Left ventricle myocardium superior (tissue), 1 donor: Measurements from ENCODE around the gene SLC2A9. TPM values are rescaled to one million over a fixed set of nuclear protein-coding genes. Genes with fewer than 3 reads are reported as not detected.
A peak's percentile ranks its signal among the peaks of the same experiment; 100 is the strongest.

Source experiments
- ATAC-seq: fragments of 200-7000 bp; cut with Tn5 transposase; one replicate; pipeline ENCODE4 v1.9.1; 2020; ENCODE audit warnings: mild to moderate bottlenecking, moderate library complexity
- DNase-seq: peaks from one replicate; pipeline ENCODE4 v3.0.0-alpha.2; 2020
- intact Hi-C: fragments of 100-400 bp; cut with micrococcal nuclease; formaldehyde crosslinking; loops from one replicate; pipeline ENCODE4 v1.11.0; 2022
- total RNA-seq: library from RNA; stranded (reverse); fragmentation: NEBNext Ultra II Directional; extraction: Animal tissue kit (Norgen Biotek cat#: 25700); gene quantifications from one replicate; pipeline ENCODE4 v1.2.1, GENCODE V29; 2021
- donor health status: DM: no; HTN: yes; CAD: no; lungs with severe emphysema.

The SLC2A9 gene
- total RNA-seq, 1 donor from 2014 or later = 7.1 TPM

DNA sequence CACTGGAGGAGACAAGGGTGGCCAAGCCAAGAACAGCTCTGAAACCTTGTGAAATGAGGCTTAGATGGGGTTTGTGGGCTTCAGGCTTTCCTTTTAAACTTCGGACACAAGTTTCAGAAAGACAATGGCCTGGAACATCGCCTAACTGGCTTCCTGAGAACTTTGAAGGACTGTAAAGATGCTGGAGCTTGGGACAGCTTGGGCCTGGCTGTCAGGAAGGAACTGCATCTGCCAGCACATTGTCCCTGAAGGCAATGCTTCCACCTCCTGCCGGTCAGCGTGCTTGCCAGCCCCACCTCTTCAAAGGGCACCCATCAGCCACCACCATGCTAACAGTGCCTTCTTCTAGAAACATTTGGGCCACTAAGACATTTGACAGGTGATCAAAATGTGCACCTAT lies 132.0 kb downstream of the SLC2A9 start:
- intact Hi-C loops = no loop called here
- ATAC-seq (peak; percentile 12), DNase-seq (no peak)

DNA sequence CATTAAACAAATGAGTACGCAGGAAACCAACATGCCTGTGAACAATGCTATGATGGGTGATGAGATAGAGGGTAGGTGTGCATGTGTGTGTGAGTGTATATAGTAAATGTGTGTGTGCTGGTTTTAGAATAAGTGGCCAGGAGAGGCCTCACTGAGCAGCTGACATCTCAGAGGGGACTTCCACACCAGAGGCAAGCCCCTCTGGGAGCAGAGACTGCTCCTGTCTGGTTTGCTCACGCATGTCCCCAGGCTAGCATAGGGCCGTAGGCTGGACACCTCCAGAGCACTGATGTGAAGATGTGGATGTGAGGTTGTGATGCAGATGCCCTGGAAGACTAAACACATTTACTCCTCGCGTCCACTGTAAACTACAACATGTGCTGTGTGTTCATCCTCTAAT lies 135.3 kb downstream of the SLC2A9 start:
- DNase-seq = no peak
- ATAC-seq = no peak
- intact Hi-C loops = no loop called here

DNA sequence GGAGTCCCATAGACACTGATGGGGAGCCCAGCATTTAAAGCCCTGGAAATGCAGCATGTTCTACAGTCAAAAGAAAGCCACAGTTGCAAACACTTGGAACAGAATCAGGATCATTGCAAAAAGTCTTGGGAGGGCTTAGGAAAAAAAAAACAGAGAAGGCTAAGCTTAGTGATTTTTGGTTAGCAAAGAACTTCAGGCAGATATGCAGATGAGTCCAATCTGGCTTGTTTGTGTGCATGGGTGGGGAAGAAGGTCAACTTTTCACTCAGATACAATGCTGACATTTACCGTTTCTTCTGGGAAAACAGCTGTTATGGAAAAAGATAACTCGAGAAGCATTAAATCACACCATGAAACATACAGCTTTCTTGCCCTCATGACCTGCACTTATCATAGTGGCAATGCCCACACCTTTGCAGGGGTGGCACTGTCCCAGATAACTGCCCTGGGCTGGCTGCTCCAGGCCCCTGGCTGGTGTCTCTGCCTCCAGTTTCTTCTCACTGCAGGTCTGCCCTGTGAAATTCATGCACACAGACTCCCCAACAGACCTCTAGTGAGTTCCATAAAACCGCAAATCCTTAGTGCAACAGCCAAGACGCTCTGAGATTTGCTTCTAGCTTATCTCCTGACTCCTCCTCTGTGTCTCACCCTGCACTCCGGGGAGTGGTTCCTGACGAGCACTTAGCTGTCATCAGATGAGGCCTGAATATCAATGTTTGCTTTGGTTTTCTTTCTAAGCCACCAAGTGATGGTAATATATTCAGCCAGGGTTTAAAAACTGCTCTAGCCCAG lies 140.7 kb downstream of the SLC2A9 start:
- no peak for DNase-seq
- peak; percentile 82 for ATAC-seq
- intact Hi-C loops = no loop called here

DNA sequence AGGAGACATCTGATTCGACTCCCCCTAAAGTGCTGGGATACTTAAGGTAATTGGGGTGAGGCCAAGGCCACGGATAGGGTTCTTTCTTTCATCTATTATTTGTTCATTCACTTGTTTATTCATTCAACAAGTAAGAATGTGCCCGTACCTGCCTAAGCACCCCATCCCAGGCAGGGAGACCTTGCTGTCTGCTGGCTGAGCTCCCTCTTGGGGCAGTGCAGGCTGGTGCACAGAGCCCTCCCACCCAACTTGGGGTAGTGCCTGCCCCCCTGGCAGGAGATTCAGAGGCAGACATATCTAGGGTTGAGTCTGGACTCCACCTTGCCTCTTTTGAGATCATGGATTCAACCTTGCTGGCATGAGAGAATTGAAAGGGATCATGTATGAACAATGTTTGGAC lies 144.2 kb downstream of the SLC2A9 start:
- intact Hi-C loops = no loop called here
- no peak for DNase-seq
- no peak for ATAC-seq

DNA sequence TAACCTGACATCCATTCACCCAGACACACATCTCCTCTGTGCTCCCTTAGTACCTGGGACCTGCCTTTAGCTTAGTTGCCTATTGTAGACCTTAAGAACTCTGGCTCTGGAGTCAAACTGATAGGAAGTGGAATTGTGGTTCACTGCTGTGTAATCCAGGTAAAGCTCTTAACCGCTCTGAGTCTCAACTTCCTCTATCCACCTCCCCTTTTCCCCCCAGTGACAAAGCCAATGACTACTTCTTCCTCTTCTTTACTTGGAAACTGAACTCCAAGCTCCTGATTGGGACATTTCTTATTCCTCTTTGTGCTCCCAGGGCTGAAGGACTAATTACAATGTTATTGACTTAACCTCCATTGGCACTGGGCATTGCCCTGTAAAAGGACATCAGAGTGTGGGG lies 145.8 kb downstream of the SLC2A9 start:
- intact Hi-C loops = no loop called here
- no peak for DNase-seq

DNA sequence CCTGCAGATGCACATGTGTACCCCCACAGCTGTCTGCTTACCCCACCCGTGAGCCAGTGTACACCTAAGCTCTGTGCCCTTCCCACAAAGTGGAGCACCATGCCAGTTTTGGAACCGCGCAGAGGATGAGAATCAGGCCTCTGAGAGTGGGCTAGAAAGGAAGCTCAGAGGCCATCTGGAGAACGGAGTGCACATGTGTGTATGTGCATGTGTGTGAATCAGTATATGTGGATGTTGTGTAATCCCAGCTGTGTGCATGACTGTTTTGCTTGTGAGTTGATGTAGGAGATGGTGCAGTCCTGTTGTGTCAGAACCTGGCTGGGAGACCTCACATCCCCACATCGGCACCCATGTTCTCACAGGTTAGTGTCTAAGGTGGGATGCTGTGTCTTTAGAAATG lies 146.9 kb downstream of the SLC2A9 start:
- intact Hi-C loops = no loop called here
- ATAC-seq (no peak), DNase-seq (no peak)

More for the DNA sequence above, 145.8 kb downstream of the SLC2A9 start:
- ATAC-seq = no peak

DNA sequence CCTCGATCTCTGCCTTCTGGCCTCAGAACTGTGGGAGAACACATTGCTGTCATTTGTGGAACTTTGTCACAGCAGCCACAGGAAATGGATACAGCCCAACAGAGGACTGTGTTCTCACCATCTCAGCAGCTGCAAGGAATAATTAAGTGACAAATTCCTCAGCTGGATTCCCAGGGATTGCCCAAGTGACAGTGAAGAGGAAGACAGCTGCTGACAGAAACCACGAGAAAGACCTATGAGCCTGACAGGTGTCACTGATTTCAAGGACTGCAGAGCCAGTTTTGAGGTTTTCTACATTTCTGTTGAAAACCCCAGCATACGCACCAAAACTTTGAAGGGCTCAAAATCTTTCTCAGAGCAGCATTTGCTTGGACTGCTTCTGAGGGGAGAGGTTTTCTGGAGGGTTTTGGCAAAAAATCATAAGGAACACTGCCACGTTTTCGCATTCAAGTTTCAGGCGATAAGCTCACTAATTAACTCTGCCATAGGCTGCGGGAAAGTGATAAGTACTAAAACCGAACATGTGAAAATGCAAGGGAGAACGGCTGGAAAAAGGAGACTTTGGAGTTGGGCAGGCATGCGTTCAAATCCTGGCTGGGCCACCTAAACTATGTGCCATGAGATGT lies 151.0 kb downstream of the SLC2A9 start:
- DNase-seq = no peak
- intact Hi-C loops = no loop called here
- ATAC-seq = no peak

DNA sequence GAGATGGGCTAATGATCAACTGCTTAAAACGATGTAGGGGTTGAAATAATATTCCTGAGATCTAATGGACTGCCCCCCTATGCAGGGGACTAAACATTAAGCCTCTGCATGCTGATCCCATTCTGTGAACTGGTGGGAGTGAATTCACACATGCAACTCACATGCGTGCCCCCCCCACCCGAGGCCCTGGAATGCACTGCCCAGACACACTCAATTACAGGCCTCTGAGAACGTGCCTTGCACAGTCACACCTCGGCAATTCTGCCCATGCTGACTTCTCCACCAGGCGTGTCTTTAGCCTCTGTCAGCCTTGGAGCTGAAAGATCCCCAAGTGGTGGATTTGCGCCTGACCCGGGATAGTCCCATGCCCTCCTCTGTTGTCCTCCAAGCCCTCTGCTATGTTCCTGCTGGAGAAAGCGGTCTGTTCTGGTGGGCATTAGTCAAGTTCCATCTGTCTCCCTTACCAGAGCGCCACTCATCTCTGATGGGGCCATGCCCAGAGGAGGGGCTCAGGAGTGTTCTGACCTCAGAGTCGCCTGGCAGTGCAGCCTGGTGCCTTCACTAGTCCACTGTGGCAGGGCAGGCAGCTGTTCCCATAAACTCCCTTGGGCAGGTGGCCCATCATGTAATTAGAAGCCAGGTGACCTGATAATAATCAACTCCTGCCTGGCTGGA lies 153.4 kb downstream of the SLC2A9 start:
- DNase-seq (no peak), ATAC-seq (no peak)
- intact Hi-C loops = no loop called here

DNA sequence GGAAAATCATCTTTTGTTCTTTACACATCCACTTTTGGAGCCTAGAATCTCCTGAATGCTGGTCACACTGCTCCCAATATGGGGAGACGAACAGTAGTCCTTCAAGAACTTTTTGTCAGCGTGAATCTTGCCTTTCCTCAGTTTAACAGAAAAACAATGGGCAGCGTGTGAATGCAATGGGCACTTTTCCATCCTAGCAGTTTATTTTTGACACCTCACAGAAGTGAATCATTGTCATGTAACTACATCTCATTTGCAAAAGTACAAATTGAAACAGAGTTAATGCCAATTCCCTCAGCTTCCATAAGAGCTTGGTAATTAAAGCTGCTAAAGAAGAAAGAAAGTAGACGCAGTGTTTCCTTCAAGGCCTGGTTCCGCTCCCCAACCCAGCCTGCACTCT lies 154.4 kb downstream of the SLC2A9 start:
- no peak for ATAC-seq
- no peak for DNase-seq
- intact Hi-C loops = no loop called here

DNA sequence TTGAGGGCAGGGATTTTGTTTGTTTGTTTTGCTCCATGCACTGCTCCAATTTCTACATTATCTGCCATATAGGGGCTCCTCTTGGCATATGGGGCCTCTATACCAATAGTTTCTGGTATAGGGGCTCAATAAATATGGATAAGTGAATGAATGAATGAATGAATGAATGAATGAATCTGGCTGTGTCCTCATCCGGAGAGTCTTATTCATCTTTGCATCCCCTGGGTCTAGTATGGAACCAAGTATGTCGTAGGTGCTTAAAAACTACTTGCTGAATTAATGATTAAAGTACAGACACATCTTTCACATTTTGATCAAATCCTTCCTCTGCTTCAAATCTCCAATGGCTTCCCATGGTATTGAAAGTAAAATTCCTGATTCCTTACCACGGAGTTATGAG lies 159.7 kb downstream of the SLC2A9 start:
- no peak for ATAC-seq
- intact Hi-C loops = no loop called here
- no peak for DNase-seq

DNA sequence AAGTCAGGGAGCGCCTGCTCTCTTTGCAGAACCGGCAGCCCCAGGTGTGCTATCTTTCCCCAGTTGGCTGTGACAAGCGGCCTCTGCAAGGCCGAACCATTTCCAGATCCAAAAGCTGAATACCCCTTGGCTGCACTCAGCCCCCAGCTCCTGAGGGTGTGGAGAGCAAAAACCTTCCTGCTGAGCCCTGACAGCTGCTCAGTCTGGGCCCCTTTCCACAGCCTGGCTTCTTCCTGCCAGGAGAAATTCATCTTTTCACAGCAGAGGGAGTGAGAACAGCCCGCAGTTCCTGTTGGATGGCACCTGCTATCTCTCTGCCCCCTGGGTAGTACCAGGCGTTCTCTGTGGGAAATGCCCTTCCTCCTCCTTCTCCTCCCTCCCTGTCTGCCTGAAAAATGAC lies 161.5 kb downstream of the SLC2A9 start:
- DNase-seq = no peak
- ATAC-seq = no peak
- intact Hi-C loops = no loop called here

DNA sequence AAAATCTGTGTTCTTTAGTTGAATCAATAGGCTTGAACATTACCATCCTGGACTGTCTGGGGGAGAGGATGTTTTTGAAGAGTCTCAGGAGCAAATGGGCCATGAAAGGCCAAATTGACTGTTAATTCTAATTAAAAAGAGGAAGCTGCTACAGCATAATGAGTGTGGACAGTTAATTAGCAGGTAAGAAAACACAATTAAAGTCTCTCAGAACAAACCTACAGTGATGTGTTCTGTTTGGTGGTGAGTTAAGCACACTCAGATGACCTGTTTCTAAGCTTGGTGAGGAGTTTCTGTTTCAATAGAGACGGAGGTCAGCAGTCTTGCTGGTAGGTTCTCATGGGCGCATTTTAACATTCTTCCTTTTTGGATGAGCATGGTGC lies 171.8 kb downstream of the SLC2A9 start:
- intact Hi-C loops = no loop called here
- DNase-seq (no peak), ATAC-seq (no peak)

DNA sequence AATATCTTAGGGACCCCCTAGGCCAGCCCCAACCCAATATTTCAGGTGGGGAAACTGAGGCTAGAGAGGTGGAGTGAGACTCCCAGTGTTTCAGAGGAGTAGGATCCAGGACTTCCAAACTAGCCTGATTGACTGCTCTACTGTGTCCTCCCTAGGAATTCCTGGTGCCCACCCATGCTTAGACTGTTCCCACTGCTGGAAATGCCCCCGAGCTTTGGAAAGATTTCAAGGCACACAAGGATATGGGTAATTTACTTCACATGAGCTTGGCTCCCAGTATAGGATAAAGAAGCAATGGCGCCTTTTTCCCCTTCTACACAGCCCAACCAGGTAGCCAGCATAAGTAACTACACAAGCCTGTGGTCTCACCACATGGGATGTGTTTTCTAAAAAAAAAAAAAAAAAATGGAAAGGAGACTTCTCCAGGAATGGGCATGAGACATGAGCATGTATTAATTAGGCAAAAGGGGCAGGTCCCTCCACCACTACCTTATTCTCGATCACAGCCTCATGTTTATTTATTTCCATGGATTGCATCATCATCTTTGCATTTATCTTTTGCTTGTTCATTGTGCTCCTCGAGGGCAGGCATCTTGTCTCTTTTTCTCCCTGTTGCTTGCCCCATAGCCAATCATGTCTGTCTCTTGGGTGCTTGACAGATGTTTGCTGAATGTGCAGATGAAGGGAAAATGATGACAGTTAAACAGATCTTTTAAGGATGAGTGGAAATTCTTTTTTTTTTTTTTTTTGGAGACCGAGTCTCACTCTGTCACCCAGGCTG lies 173.1 kb downstream of the SLC2A9 start:
- ATAC-seq = no peak
- intact Hi-C loops = no loop called here
- DNase-seq = no peak

DNA sequence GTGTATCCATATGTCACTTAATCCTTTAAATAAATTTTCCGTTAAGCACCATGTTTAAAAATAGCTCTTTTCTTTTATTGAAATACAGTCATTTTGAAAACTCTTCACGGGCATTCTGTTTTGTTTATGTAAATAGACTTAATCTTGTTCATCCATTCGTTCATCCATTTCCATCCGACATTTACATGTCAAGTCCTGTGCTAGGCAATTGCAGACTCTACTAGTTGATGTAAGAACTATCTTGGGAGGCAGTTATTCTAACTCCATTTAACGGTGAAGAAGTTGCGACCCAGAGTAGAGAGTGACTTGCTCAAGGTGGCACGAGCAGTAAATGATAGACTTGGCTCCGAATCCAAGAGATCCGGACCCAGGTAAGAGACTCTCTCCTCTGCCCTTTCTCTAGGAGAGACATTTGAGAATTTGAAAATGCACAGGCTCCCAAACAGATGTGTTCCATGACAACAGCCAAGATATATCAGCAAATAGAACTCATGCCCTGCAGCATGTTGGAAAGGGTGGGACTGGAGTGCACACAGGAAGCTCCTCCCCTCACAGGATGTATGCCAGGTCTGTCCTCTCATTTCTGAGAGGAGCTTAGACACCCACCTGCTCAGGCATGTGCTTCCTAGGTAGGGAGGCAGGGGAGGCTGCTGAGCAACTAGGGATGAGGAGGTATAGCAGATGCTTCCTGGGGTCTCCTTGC lies 175.4 kb downstream of the SLC2A9 start:
- no peak for DNase-seq
- ATAC-seq = no peak
- intact Hi-C loops = no loop called here

DNA sequence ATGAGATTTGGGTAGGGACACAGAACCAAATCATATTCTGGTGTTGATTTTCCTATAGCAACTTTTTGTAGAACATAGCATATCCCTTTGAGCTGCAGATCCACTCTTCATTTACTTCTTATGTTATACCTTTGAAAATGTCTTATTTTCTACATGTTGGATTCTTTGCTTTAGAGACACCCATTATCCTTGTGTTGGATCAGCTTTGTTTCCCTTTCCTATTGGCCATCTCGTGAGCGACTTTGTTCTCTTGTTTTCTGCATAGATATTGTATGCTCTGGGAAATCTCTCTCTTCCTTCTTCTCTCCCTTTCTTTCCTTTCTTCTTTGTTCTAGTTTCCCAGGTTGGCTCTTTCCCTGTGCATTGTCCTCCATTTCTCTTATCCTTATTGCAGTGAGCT lies 180.2 kb downstream of the SLC2A9 start:
- intact Hi-C loops = no loop called here
- DNase-seq (no peak), ATAC-seq (no peak)

DNA sequence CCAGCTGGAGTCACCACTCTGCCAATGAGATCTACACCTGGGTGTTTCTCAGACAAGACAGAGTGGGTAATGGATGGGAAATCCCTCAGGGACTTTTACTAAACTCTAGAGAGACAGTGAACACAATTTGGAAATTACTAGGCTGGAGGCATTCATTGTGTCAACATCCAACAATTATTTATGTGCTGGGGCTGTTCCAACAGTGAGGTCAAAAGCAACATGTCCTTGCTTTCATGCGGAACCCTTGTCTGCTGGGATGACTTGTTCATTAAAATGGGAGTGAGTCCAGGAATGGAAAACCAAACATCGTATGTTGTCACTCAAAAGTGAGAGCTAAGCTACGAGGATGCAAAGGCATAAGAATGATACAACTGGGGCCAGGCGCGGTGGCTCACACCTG lies 185.9 kb downstream of the SLC2A9 start:
- intact Hi-C loops = no loop called here
- ATAC-seq (no peak), DNase-seq (no peak)

DNA sequence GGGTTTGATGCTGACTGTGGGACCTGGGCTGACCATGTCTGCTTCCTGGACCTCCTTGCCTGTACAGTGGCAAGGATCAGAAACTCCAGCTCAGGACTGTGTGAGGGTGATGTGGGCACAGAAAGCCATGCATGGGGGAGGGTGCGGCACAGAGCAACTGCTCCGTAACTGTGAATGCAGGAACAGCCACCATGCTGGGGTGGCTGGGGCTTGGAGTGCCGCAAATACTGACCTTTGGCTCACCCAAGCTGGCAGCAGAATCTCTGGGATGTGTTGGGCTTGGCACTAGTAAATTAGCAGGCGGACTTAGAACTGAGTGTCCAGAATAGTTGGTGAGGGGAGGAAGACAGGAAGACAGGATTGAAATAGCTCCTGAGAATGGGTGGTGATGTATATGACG lies 187.9 kb downstream of the SLC2A9 start:
- intact Hi-C loops = no loop called here
- no peak for ATAC-seq
- DNase-seq = no peak

DNA sequence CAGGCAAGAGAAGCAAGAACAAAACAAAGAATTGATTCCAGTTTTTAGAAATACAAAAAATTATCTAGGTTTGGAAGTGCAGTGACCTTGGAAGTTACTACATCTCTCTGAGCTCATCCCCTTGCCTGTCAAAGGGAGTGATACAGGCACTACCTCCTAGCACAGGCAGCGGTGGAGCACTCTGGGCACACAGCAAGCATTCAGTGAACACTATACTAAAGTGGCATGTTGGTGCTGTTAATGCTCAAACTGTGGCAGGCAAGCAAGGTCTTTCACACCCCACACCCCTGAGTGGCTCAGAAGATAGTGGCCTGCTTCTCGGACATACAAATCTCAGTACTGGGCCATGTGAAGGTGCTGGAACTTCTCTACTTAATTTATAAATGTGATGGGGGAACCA lies 188.7 kb downstream of the SLC2A9 start:
- intact Hi-C loops = no loop called here
- ATAC-seq = no peak
- DNase-seq = no peak

DNA sequence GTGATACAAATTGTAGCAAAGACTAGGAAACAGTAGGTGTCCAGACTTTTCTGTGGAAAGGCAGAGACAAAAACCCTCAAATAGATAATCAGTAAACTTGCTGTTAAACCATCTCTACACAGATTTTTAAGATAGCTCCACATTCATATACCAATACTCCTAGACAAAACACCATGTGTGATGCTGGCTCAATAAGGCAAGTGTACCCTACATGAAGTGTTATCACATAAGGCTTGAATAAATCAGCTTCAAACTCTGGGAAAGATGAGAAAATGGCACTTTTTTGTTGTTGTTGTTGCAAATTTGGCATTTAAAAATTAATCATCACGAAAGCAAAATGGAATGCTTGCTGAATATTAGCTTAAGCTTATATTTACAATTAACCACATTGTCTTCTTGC lies 194.7 kb downstream of the SLC2A9 start:
- ATAC-seq = no peak
- intact Hi-C loops = no loop called here
- no peak for DNase-seq
